ENCODE data around the gene ZNF814. TPM values are rescaled to one million over a fixed set of nuclear protein-coding genes. Genes with fewer than 3 reads are reported as not detected.

Gene ZNF814
- total RNA-seq, 1 experiment from 2014 or later: 8.7 TPM

DNA sequence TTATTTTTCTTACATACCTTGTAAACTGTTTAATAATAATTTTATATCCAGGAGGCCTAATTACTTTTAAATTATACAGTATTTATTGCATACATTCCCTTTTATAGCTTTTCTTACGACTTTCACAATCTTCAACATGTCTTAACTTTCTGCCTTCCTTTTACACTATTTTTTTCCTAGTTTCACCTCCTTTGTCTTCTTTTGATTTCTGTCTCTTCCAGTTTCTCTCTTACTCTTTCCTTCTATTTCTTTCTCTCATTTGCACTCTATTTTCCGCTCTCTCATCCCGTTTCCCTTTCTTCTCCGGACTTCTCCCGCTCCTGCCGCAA is 85.6 kb downstream of the ZNF814 start:
- H3K4me3 Mint-ChIP-seq (ENCODE audit: low read depth, unreplicated experiment): peak overlapping the region; percentile 70
- TF ChIP-seq, protein P1, sequence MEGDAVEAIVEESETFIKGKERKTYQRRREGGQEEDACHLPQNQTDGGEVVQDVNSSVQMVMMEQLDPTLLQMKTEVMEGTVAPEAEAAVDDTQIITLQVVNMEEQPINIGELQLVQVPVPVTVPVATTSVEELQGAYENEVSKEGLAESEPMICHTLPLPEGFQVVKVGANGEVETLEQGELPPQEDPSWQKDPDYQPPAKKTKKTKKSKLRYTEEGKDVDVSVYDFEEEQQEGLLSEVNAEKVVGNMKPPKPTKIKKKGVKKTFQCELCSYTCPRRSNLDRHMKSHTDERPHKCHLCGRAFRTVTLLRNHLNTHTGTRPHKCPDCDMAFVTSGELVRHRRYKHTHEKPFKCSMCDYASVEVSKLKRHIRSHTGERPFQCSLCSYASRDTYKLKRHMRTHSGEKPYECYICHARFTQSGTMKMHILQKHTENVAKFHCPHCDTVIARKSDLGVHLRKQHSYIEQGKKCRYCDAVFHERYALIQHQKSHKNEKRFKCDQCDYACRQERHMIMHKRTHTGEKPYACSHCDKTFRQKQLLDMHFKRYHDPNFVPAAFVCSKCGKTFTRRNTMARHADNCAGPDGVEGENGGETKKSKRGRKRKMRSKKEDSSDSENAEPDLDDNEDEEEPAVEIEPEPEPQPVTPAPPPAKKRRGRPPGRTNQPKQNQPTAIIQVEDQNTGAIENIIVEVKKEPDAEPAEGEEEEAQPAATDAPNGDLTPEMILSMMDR (IDR thresholded peaks at IDR 0.05; ENCODE audit: unreplicated experiment): no peak
- no TSS peak for BruUV-seq (replicated peaks)
- intact Hi-C loops (cut with micrococcal nuclease; ENCODE audit: unreplicated experiment): no loop called here
- peaks cover 50% of the 10 kb centered on the region for H3K4me1 Mint-ChIP-seq (ENCODE audit: low read depth, unreplicated experiment)
- H3K9me3 Mint-ChIP-seq (ENCODE audit: low read depth, unreplicated experiment): no peaks in the 10 kb centered on the region
- no peaks in the 10 kb centered on the region for H3K27me3 Mint-ChIP-seq (ENCODE audit: unreplicated experiment)
- H3K27ac Mint-ChIP-seq (ENCODE audit: unreplicated experiment): peak overlapping the region; percentile 37
- CTCF ChIA-PET: no interaction called here
- H3K36me3 Mint-ChIP-seq (ENCODE audit: insufficient read depth, unreplicated experiment): peaks cover 71% of the 10 kb centered on the region
- no peak for DNase-seq

DNA sequence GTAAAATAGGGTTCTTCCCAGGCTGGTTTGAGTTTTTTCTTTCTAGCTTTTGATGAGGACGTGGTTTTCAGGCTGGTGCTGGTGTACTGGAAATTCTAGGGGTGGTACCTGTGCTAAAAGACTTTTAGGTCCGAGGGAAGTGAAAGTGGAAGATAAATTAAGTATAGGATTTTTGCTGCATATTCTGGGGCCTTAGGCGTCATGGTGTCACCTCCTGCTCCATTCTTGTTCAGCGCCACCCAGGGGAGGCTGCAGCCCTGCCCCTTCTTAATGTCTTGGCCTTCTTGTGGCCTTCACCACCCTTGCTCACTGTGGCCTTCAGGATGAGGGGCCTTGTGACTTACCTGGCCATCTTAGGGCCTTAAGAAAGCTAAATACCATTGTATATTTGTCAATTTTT is 86.6 kb downstream of the ZNF814 start:
- H3K27me3 Mint-ChIP-seq (ENCODE audit: unreplicated experiment): no peaks in the 10 kb centered on the region
- TF ChIP-seq, protein P1 (IDR thresholded peaks at IDR 0.05; ENCODE audit: unreplicated experiment): no peak
- DNase-seq: no peak
- no TSS peak for BruUV-seq (replicated peaks)
- CTCF ChIA-PET: no interaction called here
- H3K36me3 Mint-ChIP-seq (ENCODE audit: insufficient read depth, unreplicated experiment): peaks cover 63% of the 10 kb centered on the region
- intact Hi-C loops (cut with micrococcal nuclease; ENCODE audit: unreplicated experiment): no loop called here
- peak overlapping the region; percentile 13 for H3K27ac Mint-ChIP-seq (ENCODE audit: unreplicated experiment)
- no peaks in the 10 kb centered on the region for H3K9me3 Mint-ChIP-seq (ENCODE audit: low read depth, unreplicated experiment)
- H3K4me3 Mint-ChIP-seq (ENCODE audit: low read depth, unreplicated experiment): no peak overlapping the region
- peaks cover 50% of the 10 kb centered on the region for H3K4me1 Mint-ChIP-seq (ENCODE audit: low read depth, unreplicated experiment)

DNA sequence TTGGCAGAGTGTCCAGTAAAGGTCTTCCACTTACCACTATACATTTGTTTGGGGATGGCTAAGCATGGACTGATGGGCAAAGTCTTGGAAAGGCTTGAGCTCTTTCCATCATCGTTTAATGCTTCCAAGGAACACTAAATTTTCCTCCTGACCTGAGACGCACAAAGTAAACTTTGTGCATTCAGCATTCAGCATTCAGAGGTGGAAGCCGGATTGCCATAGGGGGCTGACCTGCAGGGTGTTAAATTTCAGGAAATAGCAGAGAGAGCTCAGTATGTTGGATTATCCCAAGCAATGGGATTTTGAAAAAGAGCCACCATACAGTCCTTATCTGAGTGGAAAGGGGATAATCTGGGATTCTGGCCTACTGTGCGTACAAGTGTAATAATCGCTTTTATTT is 88.1 kb downstream of the ZNF814 start:
- CTCF ChIA-PET: no interaction called here
- no peaks in the 10 kb centered on the region for H3K27me3 Mint-ChIP-seq (ENCODE audit: unreplicated experiment)
- no TSS peak for BruUV-seq (replicated peaks)
- no peak overlapping the region for H3K27ac Mint-ChIP-seq (ENCODE audit: unreplicated experiment)
- H3K4me1 Mint-ChIP-seq (ENCODE audit: low read depth, unreplicated experiment): peaks cover 50% of the 10 kb centered on the region
- H3K36me3 Mint-ChIP-seq (ENCODE audit: insufficient read depth, unreplicated experiment): peaks cover 61% of the 10 kb centered on the region
- no peaks in the 10 kb centered on the region for H3K9me3 Mint-ChIP-seq (ENCODE audit: low read depth, unreplicated experiment)
- intact Hi-C loops (cut with micrococcal nuclease; ENCODE audit: unreplicated experiment): no loop called here
- H3K4me3 Mint-ChIP-seq (ENCODE audit: low read depth, unreplicated experiment): no peak overlapping the region
- TF ChIP-seq, protein P1 (IDR thresholded peaks at IDR 0.05; ENCODE audit: unreplicated experiment): no peak
- no peak for DNase-seq

Other genes starting within 250 kb of the ZNF814 start
- gene ZSCAN4, start 220.1 kb downstream of the ZNF814 start, total RNA-seq (2022): not detected in 2 replicates
- gene ZNF551, start 207.1 kb downstream of the ZNF814 start, total RNA-seq (2022): 14.7 and 17.0 TPM in 2 replicates
- not detected in 2 replicates for gene ZNF154, start 179.8 kb downstream of the ZNF814 start, total RNA-seq (2022)
- gene ZNF671, start 161.4 kb downstream of the ZNF814 start, total RNA-seq (2022): 1.8 and 2.1 TPM in 2 replicates
- gene ZNF776, start 142.2 kb downstream of the ZNF814 start, total RNA-seq (2022): 19.7 and 21.6 TPM in 2 replicates
- 18.9 and 22.9 TPM in 2 replicates for gene ZNF586, start 119.4 kb downstream of the ZNF814 start, total RNA-seq (2022)
- gene ZNF552, start 74.1 kb downstream of the ZNF814 start, total RNA-seq (2022): 24.0 and 24.8 TPM in 2 replicates
- 31.1 and 31.6 TPM in 2 replicates for gene ZNF587B, start 58.7 kb downstream of the ZNF814 start, total RNA-seq (2022)
- gene ZNF587, start 39.2 kb downstream of the ZNF814 start, total RNA-seq (2022): 111 and 113 TPM in 2 replicates
- 14.9 and 17.2 TPM in 2 replicates for gene ZNF417, start 27.6 kb upstream of the ZNF814 start, total RNA-seq (2022)
- 2.1 and 2.3 TPM in 2 replicates for gene ZNF418, start 46.4 kb upstream of the ZNF814 start, total RNA-seq (2022)
- 7.1 TPM in 2 replicates for gene ZNF256, start 58.7 kb upstream of the ZNF814 start, total RNA-seq (2022)
- gene C19orf18, start 85.5 kb upstream of the ZNF814 start, total RNA-seq (2022): 2.5 and 2.7 TPM in 2 replicates
- 23.5 and 24.8 TPM in 2 replicates for gene ZNF606, start 113.8 kb upstream of the ZNF814 start, total RNA-seq (2022)
- not detected in 2 replicates for gene ZSCAN1, start 145.0 kb upstream of the ZNF814 start, total RNA-seq (2022)
- not detected in 2 replicates for gene ZNF135, start 170.2 kb upstream of the ZNF814 start, total RNA-seq (2022)
- 45.3 and 45.8 TPM in 2 replicates for gene ZSCAN18, start 209.2 kb upstream of the ZNF814 start, total RNA-seq (2022)